NCI-H1694 (cell line): ENCODE results near the gene ATP2B2.

Experiments
- DNase-seq: peaks from one replicate; lab custom pipeline; 2025; lab: John Stamatoyannopoulos, UW

ATP2B2 gene

DNA sequence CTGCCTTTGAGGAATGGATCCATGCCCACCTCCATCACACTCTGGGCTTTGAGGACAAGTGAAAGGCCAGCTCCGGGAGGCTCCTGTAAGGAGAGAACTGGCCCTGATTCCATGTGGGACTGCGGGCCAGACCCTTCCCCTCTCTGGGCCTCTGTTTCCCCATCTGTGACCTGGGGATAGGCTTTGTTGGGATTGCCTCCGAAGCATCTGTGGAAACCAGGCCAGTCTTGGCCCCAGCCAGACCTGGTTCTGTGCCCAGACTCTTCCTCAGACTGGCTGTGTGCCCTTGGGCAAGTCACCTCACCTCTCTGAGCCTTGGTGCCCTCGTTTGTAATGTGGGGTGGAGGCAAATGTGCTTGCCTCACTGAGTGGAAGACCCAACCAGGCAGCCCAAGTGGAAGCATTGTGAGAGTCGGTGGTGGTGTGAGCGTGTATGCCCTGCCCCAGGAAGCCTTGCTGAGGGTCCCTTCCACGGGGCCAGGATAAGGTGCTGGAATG is 163.4 kb downstream of the ATP2B2 start:
- DNase-seq, result no peak

DNA sequence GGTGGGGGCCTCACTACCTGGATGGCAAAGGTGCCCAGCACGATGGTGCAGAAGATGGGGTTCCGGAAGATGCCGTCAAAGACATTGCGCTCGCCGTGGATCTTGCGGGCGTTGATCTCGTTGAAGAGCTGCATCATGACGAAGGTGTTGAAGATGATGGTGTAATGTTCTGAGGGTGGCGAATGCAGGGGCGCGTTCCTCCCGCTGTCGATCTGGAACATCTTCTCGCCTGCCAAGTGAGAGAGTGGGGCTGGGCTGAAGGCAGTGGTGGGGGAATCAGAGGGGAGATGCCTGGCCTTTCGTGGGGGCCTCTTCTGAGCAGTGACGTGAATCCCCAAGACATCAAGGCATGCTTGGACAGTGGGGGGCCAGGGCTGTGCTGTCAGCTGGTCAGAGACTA is 164.9 kb downstream of the ATP2B2 start:
- no peak for DNase-seq

DNA sequence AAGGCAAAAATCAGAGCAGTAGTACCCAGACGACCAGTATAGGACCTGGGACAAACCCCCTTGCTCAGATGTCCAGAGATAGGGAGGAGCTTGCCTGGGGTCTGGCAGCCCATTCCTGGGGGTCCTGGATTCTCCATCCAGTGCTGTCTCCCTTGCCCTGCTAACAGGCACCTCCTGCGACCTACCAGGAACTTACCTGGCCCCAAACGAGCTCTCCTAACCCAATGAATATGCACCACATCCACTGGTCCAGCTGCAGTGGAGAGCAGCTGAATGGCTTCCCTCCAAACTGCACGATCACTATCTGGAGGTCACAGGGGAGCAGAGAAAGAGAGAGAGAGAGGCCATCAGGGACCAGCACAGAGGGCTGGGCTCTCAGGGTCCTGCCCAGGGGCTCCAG is 165.3 kb downstream of the ATP2B2 start:
- DNase-seq, result no peak

DNA sequence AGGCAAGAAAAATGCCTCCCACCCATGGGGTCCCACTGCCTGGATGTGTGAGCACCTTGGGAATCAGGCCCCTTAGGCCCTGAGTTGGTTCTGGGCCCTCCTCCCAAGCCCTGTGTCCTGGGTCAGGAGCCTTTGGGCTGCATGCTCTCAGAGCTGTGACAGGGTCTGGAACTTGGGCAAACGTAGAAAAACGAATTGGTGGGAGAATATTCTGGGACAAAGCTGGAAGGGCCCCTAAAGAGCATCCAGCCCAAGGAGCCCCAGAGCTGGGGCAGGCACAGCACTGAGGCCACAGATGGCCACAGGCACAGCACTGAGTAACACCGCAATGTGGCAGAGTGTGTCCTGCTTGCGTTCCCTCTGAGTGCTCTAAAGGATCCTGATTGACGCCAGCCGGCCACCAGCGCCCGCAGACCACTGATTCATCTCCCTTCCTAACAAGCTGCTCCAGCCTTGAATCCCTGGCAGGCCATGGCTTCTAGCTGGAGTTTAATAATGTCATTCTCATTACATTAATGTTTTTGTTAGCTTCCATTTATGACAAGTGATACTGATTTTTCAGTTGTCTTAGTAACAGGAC is 165.9 kb downstream of the ATP2B2 start:
- no peak for DNase-seq

DNA sequence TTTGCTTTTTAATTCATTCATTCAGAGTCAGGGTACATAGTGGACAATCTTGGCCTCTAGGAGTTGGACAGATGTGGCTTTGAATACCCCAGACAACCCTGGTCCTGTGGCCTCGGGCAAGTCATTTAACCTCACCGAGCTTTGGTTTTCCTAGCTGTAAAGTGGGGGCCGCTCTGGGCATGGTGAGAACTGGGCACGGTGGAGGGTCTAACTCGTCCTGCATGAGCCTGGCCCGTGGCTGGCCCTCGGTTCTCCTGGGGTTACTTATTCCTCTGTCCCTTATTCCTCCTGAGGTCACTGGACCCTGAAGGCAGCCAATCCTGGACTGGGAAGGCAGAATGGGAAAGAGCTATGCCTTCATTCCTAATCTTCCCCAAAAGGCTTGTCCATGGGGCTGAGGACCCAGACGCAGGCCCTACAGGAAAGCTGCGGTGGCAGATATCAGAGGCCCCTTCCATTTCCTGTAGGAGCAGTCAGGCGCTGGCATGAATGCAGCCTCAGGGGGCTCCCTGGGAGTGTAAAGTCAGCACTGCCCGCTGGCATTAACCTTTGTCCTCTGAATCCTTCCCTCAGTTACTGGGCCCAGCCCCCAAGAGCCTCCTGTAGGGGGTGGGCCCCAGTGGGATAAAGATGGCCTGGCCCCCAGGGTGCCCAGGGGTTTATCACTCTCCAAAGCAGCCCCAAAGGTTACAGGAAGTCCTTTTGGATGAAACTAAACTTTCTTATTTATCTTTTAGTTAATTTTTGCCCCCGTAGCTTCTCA is 166.6 kb downstream of the ATP2B2 start:
- no peak for DNase-seq

DNA sequence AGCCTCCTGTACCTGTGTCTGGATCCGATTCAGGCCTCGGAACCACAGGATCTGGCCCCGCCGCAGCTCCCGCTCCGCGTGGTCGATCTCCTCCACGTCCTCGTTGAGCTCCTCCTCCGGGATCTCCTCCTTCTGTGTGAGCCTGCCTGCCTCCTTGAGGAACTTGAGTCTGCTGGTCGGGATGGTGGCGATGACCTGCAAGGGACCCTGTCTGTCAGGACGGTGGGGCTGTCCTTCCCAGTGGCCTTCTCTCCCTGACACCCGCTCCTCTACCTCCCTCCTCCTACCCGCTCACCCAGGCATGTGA is 167.3 kb downstream of the ATP2B2 start:
- DNase-seq, result no peak

DNA sequence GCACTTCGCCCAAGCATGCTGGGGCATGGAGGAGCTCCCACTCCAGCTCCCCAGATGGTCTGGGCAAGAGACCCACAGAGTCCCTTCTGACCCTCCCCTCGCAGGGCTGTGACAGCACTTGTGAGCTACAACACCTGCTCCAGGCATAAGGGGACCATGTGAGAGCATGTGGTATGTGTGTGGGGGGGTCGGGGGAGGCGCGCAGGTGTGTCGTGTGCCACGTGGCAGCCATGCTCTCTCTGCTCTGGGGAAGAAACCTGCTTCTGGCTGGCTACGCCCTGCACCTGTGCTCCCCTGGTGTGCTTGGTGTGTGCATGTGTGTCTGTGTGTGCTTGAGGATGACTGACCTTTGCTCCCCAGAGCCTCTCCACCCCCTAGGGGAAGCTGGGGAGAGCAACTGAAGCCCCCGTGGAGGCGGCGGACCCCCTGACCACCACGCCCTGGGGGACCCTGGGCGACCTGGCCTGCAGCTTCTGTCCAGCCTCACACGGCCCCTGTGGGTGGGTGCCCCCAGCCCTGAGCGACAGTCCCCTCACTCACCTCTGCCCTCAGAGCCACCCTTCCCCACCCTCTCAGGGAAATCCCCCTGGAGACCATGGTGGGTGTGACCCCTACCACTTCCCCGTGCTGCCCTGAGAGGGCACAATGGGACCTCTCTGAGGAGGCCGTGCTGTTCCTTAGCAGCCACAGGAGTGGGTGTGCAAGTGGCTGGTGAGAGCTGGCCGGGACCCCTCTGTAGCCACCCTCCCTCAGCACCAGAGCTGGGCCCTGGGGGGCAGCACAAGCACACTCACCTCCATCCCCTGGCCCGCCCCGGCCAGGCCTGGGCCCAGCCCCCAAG is 167.8 kb downstream of the ATP2B2 start:
- DNase-seq, result no peak

DNA sequence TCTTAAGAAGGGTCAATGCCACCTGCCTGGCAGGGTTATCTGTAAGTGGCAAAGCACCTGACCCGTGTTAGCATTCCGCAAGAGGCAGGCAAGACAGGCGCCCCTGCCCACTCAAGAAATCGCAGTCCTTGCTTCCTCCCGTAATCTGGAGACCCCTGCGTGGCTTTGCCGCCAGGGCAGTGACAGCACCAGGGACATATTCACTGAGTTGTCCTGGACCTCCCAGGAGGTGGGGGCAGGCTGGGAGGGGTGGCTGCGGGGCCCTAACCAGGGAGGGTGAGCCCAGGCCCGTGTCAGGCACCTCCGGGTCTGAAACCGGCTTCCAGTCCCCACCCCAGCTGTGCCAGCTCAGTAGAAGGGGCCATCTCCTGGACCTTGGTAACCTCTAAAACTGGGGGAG is 168.6 kb downstream of the ATP2B2 start:
- no peak for DNase-seq

DNA sequence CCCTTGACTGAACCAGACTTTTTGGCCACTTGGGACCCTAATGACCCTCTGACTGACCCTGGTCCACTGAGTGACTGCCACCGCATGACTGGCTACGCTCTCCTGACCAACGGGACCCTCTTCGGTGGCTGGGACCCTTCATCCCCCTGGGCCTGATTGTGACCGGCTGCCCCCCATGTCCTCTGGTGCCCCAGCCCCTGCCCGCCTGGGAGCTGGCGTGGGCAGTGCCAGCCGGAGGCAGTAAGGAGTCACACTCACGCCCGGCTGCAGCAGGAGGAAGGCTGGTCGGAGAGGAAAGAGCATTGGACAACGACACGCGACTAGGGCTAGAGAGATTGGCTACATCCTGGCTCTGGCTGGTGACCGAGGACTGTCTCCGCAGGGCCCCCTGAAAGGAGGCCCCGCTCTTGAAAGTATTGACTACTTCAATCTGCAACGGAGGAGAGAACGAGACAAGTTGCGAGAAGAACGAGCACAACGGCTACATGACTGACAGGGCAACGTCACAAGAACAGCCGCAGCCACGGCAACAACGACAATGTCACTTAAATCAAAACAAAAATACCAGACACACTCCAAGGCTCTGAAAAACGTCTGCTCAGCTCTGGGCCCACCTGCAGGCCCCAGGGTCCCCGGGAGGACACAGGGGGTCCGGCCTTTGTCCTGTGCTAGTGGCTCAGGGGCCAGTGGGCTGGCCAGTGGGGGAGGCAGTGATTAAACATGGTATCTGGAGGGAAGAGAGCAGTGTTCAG is 169.3 kb downstream of the ATP2B2 start:
- no peak for DNase-seq

DNA sequence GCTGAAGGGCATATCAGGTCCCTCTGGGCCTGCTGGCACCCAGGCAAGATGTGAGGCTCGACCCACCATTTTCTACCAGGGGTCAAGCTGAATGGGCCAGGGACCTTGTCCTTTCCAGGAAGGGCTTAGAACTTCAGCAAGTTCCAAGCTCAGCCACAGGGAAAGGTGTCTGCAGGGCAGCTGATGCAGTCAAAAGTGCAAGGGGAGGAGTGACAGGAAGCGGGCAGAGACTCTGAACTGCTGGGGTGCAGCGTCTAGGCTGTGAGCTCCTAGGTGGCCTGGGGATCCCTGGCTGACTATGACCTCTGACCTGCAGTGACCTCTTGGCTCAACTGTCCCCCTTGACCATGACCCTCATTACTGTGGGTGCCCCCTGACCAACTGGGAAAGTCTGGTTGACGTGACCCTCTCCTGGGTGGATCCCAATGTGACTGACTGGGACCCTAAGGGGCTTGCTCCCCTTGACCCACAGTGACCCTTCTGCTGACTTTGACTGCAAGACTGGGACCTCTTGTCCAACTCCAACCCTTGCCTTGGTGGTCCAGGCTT is 170.1 kb downstream of the ATP2B2 start:
- no peak for DNase-seq

DNA sequence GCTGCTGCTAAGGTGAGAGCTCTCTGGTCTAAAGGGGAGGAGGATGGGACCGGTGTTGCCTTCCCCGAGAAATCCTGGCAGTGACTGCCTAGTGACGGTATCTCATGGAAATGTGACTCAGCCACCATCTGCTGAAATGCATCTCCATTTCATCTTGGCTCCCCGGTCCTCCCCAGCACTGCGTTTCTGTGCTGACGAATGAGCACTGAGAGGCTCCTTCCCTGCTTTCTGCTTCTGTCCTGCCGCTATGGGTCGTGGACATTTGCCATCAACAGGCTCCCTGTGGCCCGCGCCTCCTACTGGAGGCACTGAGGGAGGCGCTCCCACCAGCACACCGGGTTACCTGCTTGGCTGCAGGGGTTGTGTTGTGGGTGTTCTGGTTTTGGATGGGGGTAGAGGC is 170.9 kb downstream of the ATP2B2 start:
- no peak for DNase-seq

DNA sequence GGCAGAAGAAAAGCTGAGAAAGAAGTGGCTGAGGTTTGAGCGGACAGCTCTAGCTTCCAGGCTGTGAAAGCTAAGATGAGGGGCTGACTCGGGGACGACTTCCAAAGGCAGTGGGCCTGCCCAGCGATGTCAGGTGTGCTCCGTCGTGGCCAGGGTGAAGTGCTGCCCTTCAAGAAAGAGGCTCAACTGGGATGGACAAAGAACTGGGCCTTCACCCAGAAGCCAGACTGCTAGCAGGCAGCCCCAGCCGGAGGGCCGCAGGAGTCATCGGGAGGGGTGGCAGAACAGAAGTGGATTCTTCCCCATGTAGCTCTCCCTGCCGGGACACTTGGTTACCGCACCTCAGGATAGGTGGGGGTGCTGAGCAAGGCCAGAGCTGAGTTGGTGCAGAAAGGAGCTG is 171.3 kb downstream of the ATP2B2 start:
- DNase-seq, result no peak

DNA sequence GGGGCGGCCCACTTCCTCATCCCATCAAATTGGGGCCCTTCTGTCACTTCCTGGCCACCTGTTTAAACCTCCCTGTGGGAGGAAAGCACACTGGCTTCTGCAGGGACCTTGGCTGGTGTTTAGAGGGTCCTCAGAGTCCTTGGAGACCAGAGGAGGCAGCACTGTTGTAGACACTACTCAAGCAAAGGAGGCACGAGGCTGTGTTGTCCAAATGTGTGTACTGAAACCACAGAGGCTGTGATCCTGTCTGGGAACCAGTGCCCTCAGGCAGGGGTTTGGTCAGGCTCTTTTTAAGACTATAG is 172.1 kb downstream of the ATP2B2 start:
- DNase-seq, result no peak

DNA sequence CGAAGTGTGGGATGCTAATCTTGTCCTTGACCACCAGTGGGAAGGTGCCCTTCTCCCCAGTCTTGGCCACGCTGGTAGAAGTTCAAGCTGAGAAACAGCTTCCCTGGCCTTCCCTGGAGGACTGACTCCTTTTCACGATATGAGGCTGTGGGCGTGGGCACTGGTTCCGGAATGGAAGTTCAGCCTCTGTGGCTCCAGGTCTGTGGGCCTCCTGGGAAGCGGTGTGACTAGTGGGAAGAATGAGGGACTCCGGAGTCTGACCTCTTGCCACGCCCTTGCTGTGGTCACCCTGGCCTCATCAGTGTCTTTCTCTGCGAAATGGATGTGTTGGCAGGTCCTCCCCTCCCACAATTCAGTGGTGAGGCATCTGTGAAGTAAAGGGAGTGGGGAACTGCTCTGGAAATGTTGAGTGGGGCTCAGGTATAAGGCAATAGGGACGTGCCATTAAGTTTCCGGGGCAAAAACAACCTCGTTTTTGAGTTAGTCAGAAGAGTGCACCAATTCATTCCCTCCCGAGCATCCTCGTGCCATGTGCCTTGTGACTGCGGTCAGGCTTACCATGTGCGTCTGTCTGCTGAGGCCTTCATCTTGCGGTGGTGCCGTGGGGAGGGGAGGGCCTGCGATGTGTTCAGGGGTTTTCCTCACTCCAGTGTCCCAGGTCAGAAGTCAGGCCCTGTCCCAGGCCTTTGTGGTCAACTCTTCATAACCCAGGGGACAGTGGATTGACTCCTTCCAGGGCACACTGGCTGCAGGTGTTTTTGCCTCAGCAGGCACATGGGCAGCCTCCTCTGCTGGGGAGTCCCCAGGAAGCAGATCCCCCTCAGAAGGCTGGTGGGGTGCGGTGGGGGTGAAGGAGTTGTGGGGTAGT is 172.7 kb downstream of the ATP2B2 start:
- DNase-seq, result no peak

DNA sequence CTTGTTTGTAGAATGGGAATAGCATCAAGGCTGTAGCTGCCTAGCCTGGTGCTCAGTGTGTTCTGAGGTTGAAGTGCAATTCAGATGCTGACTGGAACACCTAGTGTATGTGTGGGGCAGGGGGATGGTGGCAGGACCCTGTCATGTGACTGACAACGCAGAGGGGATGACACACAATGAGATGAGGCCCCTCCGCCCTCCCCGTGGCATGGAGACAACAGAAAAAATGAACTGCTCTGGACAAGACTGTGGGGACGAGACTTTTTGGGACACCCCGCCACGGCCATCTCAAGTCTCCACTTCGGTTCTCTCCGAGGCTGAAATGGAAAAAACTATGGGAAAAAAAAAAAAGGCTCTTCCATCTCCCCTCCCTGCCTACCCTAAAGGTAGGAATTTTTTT is 174.1 kb downstream of the ATP2B2 start:
- DNase-seq, result no peak

DNA sequence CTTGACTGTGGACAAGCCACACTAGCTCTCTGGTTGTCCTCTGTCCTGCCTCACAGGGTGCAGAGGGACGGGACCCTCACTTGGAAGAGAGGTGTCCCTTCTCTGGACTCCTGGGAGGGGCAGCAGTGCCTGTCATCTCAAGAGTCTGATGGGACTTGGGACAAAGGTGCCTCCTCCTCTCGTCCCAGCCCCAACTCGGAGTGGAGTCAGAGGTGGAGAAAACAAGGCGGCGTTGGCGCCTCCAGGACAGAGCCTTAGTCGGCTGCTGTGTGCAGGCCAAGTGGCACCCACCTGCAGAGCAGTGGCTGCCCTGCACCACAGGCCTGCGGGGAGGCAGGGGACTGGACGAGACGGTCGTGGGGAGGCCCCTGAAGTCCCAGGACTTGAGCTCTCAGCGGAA is 175.1 kb downstream of the ATP2B2 start:
- DNase-seq, result no peak

DNA sequence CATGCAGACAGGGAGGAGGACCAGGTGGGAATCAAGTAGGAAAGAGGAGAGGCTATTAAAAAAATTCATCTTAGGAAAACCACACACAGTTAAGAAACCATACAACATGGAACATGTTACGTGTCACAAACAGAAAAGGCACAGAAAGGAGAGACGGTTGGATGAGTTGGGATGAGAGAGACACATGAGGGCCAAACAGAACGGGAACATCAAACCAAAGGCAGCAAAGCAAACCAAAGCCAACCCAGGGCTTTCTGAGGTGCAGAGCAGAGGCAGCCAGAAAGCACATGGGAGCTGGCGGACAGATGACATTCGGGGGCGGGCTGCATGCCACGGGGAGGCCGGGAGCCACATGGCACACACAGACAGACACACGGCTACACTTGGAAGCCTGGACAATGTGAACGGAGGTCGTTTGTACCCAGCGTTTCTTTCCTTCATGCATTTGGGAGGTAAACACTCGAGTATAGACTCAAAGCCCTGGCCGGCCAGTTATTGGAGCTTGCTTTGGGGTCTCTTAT is 175.8 kb downstream of the ATP2B2 start:
- no peak for DNase-seq

DNA sequence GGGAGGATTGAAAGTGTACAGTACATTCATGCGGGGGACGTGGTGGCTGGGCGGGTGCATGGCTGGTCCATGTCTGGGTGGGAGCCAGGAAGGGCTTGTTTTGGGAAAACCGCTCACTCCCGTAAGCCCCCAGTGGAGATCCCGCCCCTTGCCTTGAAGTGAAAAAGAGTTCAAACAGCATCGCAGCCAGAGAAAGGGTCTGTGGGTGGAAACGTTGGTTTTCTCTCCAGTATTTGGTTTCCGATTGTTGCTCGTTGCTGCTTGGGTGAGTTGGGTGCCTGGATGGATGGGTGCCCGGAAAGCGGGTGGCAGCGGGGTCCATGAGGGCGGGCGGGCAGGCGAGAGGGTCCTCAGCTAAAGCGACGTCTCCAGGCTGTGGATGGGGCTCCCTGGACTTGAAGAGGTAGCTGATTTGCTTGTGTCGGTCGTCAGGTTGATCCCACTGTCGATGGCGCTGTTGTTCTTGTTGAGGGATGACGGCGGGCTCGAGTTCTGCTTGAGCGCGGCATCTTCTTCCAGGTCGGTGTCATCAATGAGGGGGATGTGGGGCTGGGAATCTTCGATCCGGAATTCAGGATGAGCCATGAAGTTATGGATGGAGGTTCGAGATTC is 176.8 kb downstream of the ATP2B2 start:
- no peak for DNase-seq

DNA sequence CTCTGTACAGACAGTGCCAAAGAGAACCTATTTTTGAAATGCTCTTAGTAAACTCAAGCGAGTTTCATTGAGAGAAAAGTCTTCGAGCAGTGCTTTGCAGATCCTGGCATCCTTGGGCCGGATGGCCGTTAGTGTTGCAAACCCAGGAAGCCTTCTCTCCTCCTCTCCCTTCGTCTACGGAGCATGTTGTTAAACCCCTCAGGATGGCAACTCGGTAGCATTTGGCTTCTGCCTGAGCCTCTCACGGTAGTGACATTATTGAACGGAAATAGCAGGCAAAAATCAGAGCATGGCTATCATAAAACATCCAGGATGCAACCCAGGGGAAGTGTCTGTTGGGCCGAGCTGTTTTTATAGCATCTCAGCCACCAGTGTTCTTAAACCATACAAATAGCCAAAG is 177.8 kb downstream of the ATP2B2 start:
- no peak for DNase-seq

DNA sequence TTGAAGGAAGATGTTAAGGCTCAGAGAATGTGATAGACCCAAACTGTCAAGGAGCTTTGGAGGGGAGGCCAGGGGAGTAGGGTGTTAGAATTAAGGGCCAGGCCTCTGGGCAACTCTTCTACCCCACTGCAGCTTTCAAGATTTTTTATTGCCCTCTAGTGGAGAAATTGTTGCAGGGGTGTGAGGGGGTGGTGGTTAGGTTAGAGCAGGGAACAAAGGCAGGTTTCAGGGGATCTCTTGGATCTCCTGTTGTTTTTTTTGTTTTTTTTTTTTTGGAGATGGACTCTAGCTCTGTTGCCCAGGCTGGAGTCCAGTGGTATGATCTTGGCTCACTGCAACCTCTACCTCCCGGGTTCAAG is 183.1 kb downstream of the ATP2B2 start:
- DNase-seq, result no peak
